ENCODE measurements around the gene TMEM107.

Gene TMEM107

GRCh38 chr17:8137645-8138373, 38.4 kb downstream of the TMEM107 start:
- ChIA-PET POLR2A (interaction anchor here (1.0 kb wide), 1 partner anchor 13 kb away, joined by 3 read pairs; no protein-coding TSS in a partner anchor), CTCF (interaction anchor here (0.7 to 5.0 kb wide), 28 partner anchors 10 to 163 kb away, joined by 3 to 49 read pairs (median 4); partner anchors contain the start of genes ALOXE3, HES7, PER1 and TMEM107)
- DNase-seq (ENCODE audit: low read depth, low spot score), result no peak
- peak overlapping the region; percentile 46 for H3K4me3 ChIP-seq (ENCODE audit: low read depth, low read length)
- no peak for TF ChIP-seq CTCF (IDR thresholded peaks at IDR 0.05; ENCODE audit: insufficient read depth, low read length, missing control alignments)

GRCh38 chr17:8133941-8134340, 42.2 kb downstream of the TMEM107 start:
- no peak overlapping the region for H3K4me3 ChIP-seq (ENCODE audit: low read depth, low read length)
- DNase-seq (ENCODE audit: low read depth, low spot score), result no peak
- no peak for TF ChIP-seq CTCF (IDR thresholded peaks at IDR 0.05; ENCODE audit: insufficient read depth, low read length, missing control alignments)
- ChIA-PET CTCF (interaction anchor here (1.0 to 4.2 kb wide), 5 partner anchors 11 to 56 kb away, joined by 3 to 25 read pairs (median 6); partner anchors contain the start of genes ALOXE3 and BORCS6), POLR2A (interaction anchor here (1.6 kb wide), 1 partner anchor 20 kb away, joined by 4 read pairs; no protein-coding TSS in a partner anchor)

- POLR2A ChIA-PET, result interaction anchor here (1.6 kb wide), 1 partner anchor 21 kb away, joined by 4 read pairs; no protein-coding TSS in a partner anchor
- CTCF ChIA-PET, result interaction anchor here (0.7 to 4.2 kb wide), 7 partner anchors 9 to 73 kb away, joined by 3 to 25 read pairs (median 3); partner anchors contain the start of genes ALOXE3 and HES7
- no peak overlapping the region for H3K4me3 ChIP-seq (ENCODE audit: low read depth, low read length)
- DNase-seq (ENCODE audit: low read depth, low spot score), result no peak
- no peak for TF ChIP-seq CTCF (IDR thresholded peaks at IDR 0.05; ENCODE audit: insufficient read depth, low read length, missing control alignments)
Observed at GRCh38 chr17:8133399-8133798, 42.8 kb downstream of the TMEM107 start.

- H3K4me3 ChIP-seq (ENCODE audit: low read depth, low read length), result no peak overlapping the region
- DNase-seq (ENCODE audit: low read depth, low spot score), result no peak
- no peak for TF ChIP-seq CTCF (IDR thresholded peaks at IDR 0.05; ENCODE audit: insufficient read depth, low read length, missing control alignments)
- CTCF ChIA-PET, result interaction anchor here (0.6 to 4.2 kb wide), 5 partner anchors 10 to 71 kb away, joined by 3 to 25 read pairs (median 3); no protein-coding TSS in a partner anchor
- POLR2A ChIA-PET, result no interaction called here
Observed at GRCh38 chr17:8131844-8132441, 44.2 kb downstream of the TMEM107 start.

GRCh38 chr17:8128125-8128784, 47.9 kb downstream of the TMEM107 start:
- TF ChIP-seq CTCF (IDR thresholded peaks at IDR 0.05; ENCODE audit: insufficient read depth, low read length, missing control alignments), result no peak
- ChIA-PET POLR2A (no interaction called here), CTCF (interaction anchor here (0.5 to 4.2 kb wide), 3 partner anchors 9 to 35 kb away, joined by 3 to 49 read pairs (median 3); no protein-coding TSS in a partner anchor)
- no peak overlapping the region for H3K4me3 ChIP-seq (ENCODE audit: low read depth, low read length)
- no peak for DNase-seq (ENCODE audit: low read depth, low spot score)
